Cardiac fibroblast (primary cell): ENCODE measurements around the gene C1orf167.

Experiments
- DNase-seq, 2 donors: peaks; one replicate each; pipeline versions ENCODE4 v3.0.0 to v3.0.0-alpha.2; 2010; ENCODE audit warnings: low read depth in 2 of 2
- H3K4me3 ChIP-seq, 2 donors: replicated peaks in 1 of 2; 1 replicate in 1 of 2; 2 replicates in 1 of 2; pipeline ENCODE4 v1.5.1; 2011; ENCODE audit warnings: low read depth in 2 of 2, low read length in 2 of 2, mild to moderate bottlenecking in 2 of 2, moderate library complexity in 1 of 2
- CTCF ChIP-seq: IDR thresholded peaks from one replicate; pipeline ENCODE4 v1.5.1; 2011; ENCODE audit warnings: low read depth, mild to moderate bottlenecking, low read length, inconsistent platforms

The C1orf167 gene

GRCh38 chr1:11822091-11822490, 60.1 kb downstream of the C1orf167 start:
- no peak overlapping the region for H3K4me3 ChIP-seq
- no peak for TF ChIP-seq CTCF

GRCh38 chr1:11823366-11824137, 61.6 kb downstream of the C1orf167 start:
- no peak for TF ChIP-seq CTCF
- H3K4me3 ChIP-seq: no peak overlapping the region
- DNase-seq: no peak

More at GRCh38 chr1:11822091-11822490, 60.1 kb downstream of the C1orf167 start:
- peak; percentile 44 to 65 for DNase-seq

- DNase-seq: no peak
- H3K4me3 ChIP-seq: no peak overlapping the region
- no peak for TF ChIP-seq CTCF
Observed at GRCh38 chr1:11825131-11825530, 63.1 kb downstream of the C1orf167 start.

- H3K4me3 ChIP-seq: no peak overlapping the region
- TF ChIP-seq CTCF: no peak
- DNase-seq: no peak
Observed at GRCh38 chr1:11826946-11827345, 65.0 kb downstream of the C1orf167 start.

- DNase-seq: no peak
- no peak for TF ChIP-seq CTCF
- H3K4me3 ChIP-seq: no peak overlapping the region
Observed at GRCh38 chr1:11828511-11828910, 66.5 kb downstream of the C1orf167 start.

- no peak for DNase-seq
- no peak for TF ChIP-seq CTCF
- no peak overlapping the region for H3K4me3 ChIP-seq
Observed at GRCh38 chr1:11831945-11832725, 70.1 kb downstream of the C1orf167 start.
